DMS114 treated with DMSO at 0.1 percent for 48 hours (cell line): ENCODE measurements around the gene FSD2.
"Not testable (repeated sequence)": the region's sequence is repeated elsewhere in the genome, so short reads cannot be mapped to it uniquely, and the experiment has no call there.

Source experiments
- DNase-seq: peaks from one replicate; lab custom pipeline; 2025; ENCODE audit not compliant: unreplicated experiment; lab: John Stamatoyannopoulos, UW

Gene FSD2

GRCh38 chr15:82798531-82799166 lies 7.2 kb downstream of the FSD2 start:
- no peak for DNase-seq

- DNase-seq = no peak
Observed at GRCh38 chr15:82798104-82798503, 7.8 kb downstream of the FSD2 start.

- no peak for DNase-seq
Observed at GRCh38 chr15:82793737-82794136, 12.1 kb downstream of the FSD2 start.

- DNase-seq = no peak
Observed at GRCh38 chr15:82792068-82792467, 13.8 kb downstream of the FSD2 start.

GRCh38 chr15:82790321-82790720 lies 15.5 kb downstream of the FSD2 start:
- no peak for DNase-seq

- no peak for DNase-seq
Observed at GRCh38 chr15:82789491-82789890, 16.4 kb downstream of the FSD2 start.

GRCh38 chr15:82788496-82788895 lies 17.4 kb downstream of the FSD2 start:
- DNase-seq = no peak

- no peak for DNase-seq
Observed at GRCh38 chr15:82781349-82781748, 24.5 kb downstream of the FSD2 start.

- no peak for DNase-seq
Observed at GRCh38 chr15:82778755-82779154, 27.1 kb downstream of the FSD2 start.

- DNase-seq = no peak
Observed at GRCh38 chr15:82774496-82774895, 31.4 kb downstream of the FSD2 start.

GRCh38 chr15:82771789-82772607 lies 33.9 kb downstream of the FSD2 start:
- DNase-seq = no peak

GRCh38 chr15:82768414-82769054 lies 37.3 kb downstream of the FSD2 start:
- no peak for DNase-seq

GRCh38 chr15:82767163-82767829 lies 38.6 kb downstream of the FSD2 start:
- no peak for DNase-seq

GRCh38 chr15:82766201-82766600 lies 39.7 kb downstream of the FSD2 start:
- not testable (repeated sequence) for DNase-seq

GRCh38 chr15:82764740-82765139 lies 41.1 kb downstream of the FSD2 start:
- DNase-seq = no peak

- no peak for DNase-seq
Observed at GRCh38 chr15:82764117-82764490, 41.8 kb downstream of the FSD2 start.

- DNase-seq = no peak
Observed at GRCh38 chr15:82763361-82764116, 42.3 kb downstream of the FSD2 start.

GRCh38 chr15:82751308-82751707 lies 54.6 kb downstream of the FSD2 start:
- no peak for DNase-seq

- no peak for DNase-seq
Observed at GRCh38 chr15:82750831-82751180, 55.1 kb downstream of the FSD2 start.

- peak; percentile 96 for DNase-seq
Observed at GRCh38 chr15:82749951-82750830, 55.7 kb downstream of the FSD2 start.
